SK-N-SH (cell line): ENCODE results near the gene TANGO6.

Experiments
- CHD2 ChIP-seq: fragments of 150-350 bp; IDR thresholded peaks from 2 replicates; pipeline ENCODE4 v1.6.1; 2018; ENCODE audit warnings: low read length; ENCODE audit not compliant: partially characterized antibody
- CTCF ChIP-seq: fragments of 200-600 bp; sonication (generic); IDR thresholded peaks from 2 replicates; pipeline ENCODE4 v1.6.1; 2017; ENCODE audit warnings: antibody characterized with exemption, mild to moderate bottlenecking, moderate library complexity
- EP300 ChIP-seq, 2 experiments: IDR thresholded peaks; 2 replicates each; pipeline versions ENCODE4 v1.4.0 to v1.6.1; 2012; ENCODE audit warnings: borderline replicate concordance in 1 of 2, low read depth in 1 of 2, low read length in 1 of 2
- GABPA ChIP-seq: IDR thresholded peaks from 2 replicates; pipeline ENCODE4 v1.4.0; 2012; ENCODE audit warnings: low read depth, mild to moderate bottlenecking
- IRF3 ChIP-seq: fragments of 150-350 bp; IDR thresholded peaks from 2 replicates; pipeline ENCODE4 v1.6.1; 2016; ENCODE audit warnings: mild to moderate bottlenecking, low read depth, low read length
- MAX ChIP-seq: IDR thresholded peaks from 2 replicates; pipeline ENCODE4 v1.4.0; 2012; ENCODE audit warnings: low read depth
- POLR2AphosphoS5 ChIP-seq: IDR thresholded peaks from 2 replicates; pipeline ENCODE4 v1.6.1; 2012; ENCODE audit warnings: low read depth, low read length
- RFX5 ChIP-seq: IDR thresholded peaks from 2 replicates; pipeline ENCODE4 v1.6.1; 2012; ENCODE audit warnings: mild to moderate bottlenecking, improper control_type of control experiment, low read length
- TAF1 ChIP-seq: IDR thresholded peaks from 2 replicates; pipeline ENCODE4 v1.6.1; 2012; ENCODE audit warnings: low read depth, mild to moderate bottlenecking, low read length, moderate library complexity, borderline replicate concordance

GRCh38 chr16:68894714-68895113, 51.4 kb downstream of the TANGO6 start:
- TF ChIP-seq CTCF = no peak
- no peak for TF ChIP-seq GABPA
- no peak for TF ChIP-seq RFX5
- TF ChIP-seq CHD2 = no peak
- TF ChIP-seq POLR2AphosphoS5 = no peak
- no peak for TF ChIP-seq EP300 (IDR thresholded peaks at IDR 0.05; ENCODE audit: borderline replicate concordance in 1 of 2, low read depth in 1 of 2, low read length in 1 of 2)
- TF ChIP-seq MAX = no peak
- TF ChIP-seq TAF1 = no peak
- no peak for TF ChIP-seq IRF3
